ENCODE data around the gene DUS1L.

GRCh38 chr17:82113941-82114340 lies 48.3 kb upstream of the DUS1L start:
- TF ChIP-seq CTCF (conservative IDR thresholded peaks at IDR 0.05) (no peak), ZFX (IDR thresholded peaks at IDR 0.05) (no peak)
